HG02610 (cell line): Measurements from ENCODE around the gene NR4A2.
A peak's percentile ranks its signal among the peaks of the same experiment; 100 is the strongest.

Experiments
- ATAC-seq: cut with Tn5 transposase; IDR thresholded peaks from one replicate; pipeline ENCODE4 v1.9.1; 2021; ENCODE audit warnings: mild to moderate bottlenecking, moderate library complexity; ENCODE audit not compliant: unreplicated experiment

NR4A2 gene

DNA sequence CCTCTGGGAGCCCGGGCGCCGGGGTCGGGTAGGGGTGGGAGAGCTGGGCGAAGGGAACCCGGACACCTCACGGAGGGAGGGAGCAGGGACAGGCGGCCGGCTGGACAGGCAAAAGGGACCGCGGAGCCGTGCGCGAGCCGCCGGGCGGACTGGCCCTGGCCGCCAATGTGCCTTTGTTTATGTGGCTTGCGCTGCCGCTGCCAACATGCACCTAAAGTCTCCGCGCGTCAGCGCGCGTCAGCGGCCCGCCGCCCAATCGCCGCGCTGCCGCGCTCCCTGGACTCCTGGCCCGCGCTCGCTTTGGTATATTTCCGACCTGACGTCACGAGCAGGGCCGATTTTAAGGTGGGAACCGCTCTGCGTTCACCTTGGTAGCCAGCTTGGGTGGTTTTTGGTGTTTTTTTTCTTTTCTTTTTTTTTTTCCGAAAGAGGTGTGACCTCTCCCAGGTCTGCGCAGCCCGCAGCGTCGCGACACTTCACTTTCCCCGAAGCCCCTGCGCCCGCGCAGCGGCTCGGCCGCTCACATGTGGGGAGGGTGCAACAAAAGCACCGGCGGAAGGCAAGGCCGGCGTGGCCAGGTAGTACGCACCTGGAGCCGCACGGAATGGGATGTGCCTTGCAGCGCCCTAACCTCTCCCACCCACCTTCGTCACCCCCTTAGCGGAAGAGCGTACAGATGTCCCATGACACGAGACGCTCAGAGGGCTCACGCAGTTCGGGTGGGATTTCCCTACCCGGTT is at the start of gene NR4A2:
Gene NR4A2 (minus strand): TSS at position 188 of the 740 bp plus-strand sequence. CDS start 2,535 bp downstream, outside the sequence.
- ATAC-seq, result peak; percentile 76

- ATAC-seq, result peak; percentile 87
Measured at GRCh38 chr2:156380117-156380645, 47.7 kb upstream of the NR4A2 start.

DNA sequence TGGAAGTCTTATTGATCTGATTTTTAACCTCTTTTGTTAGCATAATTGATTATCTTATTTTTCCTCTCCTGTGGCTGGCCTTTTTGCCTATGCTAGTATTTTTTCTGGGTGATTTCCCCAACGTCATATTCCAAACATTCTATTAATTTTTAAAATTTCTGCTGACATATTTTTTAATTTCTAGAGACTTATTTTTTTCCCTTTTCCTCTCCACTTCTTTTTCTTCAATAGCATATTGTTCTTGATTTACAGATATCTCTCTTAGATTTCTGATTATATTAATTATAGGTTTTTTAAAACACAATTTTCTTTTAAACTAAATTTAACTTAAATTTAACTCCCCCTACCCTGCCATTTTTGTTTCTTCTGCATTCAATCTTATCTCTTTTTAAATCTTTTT is 47.2 kb upstream of the NR4A2 start:
- ATAC-seq, result no peak

DNA sequence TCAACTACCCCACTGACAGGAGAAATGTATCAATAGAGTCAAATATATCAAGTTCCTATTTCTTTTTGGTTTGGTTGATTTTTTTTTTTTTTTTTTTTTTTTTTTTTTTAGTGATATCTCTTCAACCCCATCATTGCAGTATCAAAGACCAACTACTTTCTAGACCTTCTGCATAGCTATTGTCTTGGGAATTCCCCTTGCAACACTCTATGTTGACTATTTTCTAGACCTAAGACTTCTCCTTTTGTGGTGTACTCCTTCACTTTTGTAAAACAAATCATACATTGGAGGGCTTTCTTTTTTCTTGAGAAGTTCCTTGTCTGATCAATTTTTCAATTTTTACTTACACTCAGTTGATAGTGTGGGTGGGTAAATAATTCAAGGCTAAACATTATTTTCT is 46.5 kb upstream of the NR4A2 start:
- ATAC-seq, result peak; percentile 72

GRCh38 chr2:156366753-156367152 is 34.2 kb upstream of the NR4A2 start:
- no peak for ATAC-seq

DNA sequence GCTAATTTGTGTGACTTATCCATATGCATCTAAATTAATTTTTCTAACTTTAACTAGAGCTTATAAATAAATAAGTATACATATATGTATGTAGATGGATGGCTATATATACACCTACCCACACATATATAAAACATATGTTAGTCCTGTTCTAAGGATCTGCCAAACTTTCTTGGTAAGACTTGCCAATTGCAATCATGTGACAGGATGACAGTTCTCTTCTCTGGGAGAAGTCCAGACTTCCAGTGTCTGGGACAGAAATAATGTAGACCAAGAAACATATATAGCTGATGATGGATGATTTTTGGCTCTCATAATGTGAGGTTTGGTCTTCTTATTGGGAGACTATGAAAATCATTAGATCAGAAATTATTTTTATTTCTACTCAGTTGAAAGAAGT is 30.6 kb upstream of the NR4A2 start:
- no peak for ATAC-seq

GRCh38 chr2:156356014-156356754 is 23.7 kb upstream of the NR4A2 start:
- ATAC-seq, result no peak

DNA sequence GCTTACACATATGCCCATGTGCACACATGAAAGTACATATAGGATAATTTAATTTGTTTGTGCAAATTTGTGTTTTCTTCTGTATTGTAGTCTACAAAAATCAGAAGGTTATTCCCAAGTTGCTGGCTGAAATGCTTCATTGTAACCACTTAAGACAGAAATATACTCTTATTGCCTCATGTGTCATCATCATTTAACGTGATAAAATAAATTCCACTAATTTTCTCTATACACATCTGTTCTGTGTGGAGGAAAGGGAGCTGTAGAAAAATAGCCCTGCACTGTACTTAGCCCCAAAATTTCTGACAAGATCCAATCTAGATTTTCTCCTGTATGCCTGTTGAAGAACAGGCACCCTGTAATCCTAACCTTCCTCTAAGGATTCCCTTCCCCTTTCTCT is 20.4 kb upstream of the NR4A2 start:
- ATAC-seq, result no peak

GRCh38 chr2:156350374-156351142 is 18.0 kb upstream of the NR4A2 start:
- no peak for ATAC-seq

GRCh38 chr2:156349605-156350004 is 17.1 kb upstream of the NR4A2 start:
- no peak for ATAC-seq

DNA sequence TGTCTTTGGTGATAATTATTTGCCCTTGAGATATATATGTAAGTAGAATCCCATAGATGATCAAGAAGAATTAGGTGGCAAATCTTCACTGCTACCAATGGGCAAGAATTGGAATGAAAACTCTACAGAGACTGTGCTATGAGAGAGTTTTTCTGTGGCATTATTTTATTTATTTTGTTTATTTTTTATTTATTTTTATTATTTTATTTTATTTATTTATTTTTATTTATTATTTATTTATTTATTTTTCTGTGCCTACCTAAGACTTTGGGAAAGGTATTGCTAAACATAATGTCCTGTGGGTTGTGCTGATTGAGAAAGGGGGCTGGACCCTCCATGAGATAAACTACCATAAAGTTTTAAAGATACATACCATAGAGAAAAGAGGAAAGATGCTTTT is 16.6 kb upstream of the NR4A2 start:
- ATAC-seq, result no peak

DNA sequence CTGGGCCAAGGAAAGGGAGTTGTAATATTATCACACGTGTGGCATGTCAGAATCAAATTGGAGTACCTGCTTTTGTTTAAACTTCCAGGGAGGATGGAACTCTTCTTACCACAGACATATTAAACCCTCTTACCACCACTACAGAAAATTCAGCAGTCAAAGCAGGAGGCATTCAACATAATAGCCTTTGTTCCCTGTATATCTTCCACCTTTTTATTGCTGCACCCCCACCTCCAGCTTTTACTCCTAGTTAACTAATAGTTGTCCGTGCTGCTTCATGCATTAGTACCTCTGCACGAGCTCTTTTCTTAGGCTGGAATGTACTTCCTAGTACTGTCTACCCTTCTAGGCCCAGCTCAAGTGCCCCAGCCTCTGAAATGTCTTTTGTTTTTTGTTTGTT is 14.9 kb upstream of the NR4A2 start:
- no peak for ATAC-seq

- ATAC-seq, result no peak
Measured at GRCh38 chr2:156346731-156347130, 14.2 kb upstream of the NR4A2 start.

GRCh38 chr2:156345582-156345981 is 13.1 kb upstream of the NR4A2 start:
- ATAC-seq, result no peak

- no peak for ATAC-seq
Measured at GRCh38 chr2:156343940-156344301, 11.4 kb upstream of the NR4A2 start.

DNA sequence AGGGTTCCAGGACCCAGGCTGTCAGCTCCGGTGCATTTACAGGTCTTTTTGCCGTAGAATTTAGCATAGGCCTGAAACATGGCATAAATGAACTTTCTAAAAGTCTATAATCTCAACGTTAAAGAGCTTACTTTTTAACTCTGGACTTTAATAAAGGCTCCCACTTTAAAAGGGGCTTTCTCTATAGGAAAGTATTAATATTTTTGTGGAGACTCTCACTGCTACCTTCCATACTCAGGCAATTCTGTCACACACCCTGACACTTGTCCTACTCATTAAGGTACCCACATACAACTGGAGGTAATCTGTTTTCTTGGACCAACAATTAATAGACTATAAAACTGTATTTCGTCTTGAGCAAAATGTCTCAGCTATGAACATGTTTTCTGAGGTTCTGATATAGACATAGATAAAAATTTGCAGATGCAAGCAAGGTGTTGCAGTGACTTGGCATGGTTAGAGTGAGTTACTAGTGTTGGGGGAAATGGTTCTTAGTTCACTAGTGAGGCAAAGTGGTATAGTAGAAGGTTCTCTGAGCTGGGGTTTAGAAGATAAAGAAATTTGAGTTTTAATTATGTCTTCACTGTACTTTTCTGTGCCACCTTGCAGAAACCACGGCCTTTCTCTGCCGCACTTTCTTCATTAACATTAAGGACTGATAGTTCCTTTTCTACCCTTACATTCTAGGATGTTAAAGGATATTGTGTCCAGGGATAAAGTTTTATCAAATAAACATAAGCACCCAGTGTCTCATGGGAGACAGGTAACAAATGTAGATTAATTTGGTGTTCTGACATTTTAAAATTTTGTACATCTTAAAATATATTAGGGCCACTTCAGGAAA is 10.8 kb upstream of the NR4A2 start:
- ATAC-seq, result no peak

GRCh38 chr2:156342254-156343095 is 10.0 kb upstream of the NR4A2 start:
- ATAC-seq, result peak; percentile 45

DNA sequence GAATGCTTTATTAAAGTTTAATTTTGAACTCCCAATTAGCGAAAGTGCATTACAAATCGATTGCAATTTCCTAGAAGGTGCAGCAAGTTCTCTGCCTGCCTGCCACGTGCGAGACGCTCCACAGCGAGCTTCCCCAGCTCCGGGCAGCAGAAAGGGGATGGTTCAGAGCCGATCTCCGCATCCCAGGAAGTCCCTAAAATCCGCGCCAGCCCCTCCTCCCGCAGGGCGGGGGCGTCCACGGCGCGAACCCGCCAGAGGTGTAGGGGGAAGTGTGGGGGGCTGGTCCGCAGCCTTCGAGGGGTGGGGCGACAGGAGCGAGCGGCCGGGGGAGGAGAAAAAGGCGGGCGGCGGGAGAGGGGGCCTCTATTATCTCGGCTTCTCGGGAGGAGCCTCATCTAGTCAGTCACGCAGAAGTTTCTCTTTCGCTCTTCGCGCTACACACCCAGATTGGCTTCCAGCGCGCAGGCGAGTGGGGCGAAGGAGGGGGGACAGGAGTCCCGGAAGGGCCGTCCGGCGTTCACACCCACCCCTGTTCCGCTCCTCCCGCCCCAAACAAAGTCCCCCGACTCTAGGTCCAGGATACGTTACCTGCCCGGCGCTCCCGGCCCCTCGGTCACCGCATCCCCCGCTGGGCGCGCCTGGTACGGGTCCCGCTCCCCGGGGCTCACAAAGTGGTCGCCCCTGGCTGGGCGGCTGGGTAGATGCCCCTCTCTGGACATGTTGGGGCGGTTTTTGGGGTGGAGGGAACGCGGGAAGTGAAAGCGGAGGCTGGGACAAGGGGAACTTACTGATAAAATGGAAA is 9.1 kb upstream of the NR4A2 start:
- ATAC-seq, result peak; percentile 81
